Epithelial cell of prostate (primary cell): ENCODE results near the gene WDR53.
A peak's percentile ranks its signal among the peaks of the same experiment; 100 is the strongest.
"Not testable (repeated sequence)": the region's sequence is repeated elsewhere in the genome, so short reads cannot be mapped to it uniquely, and the experiment has no call there.

Experiments used
- DNase-seq: peaks from one replicate; pipeline ENCODE4 v3.0.0-alpha.2; 2011; ENCODE audit warnings: low read depth, low spot score
- H3K27ac ChIP-seq: fragments of 450-650 bp; 2 replicates; pipeline ENCODE4 v1.5.1; 2017; ENCODE audit warnings: mild to moderate bottlenecking

Gene WDR53

GRCh38 chr3:196563721-196564225 is 4.6 kb downstream of the WDR53 start:
- peak overlapping the region; percentile 86 for H3K27ac ChIP-seq
- DNase-seq, result no peak

- H3K27ac ChIP-seq, result peak overlapping the region; percentile 45
- no peak for DNase-seq
Observed at GRCh38 chr3:196559826-196560225, 8.5 kb downstream of the WDR53 start.

- no peak overlapping the region for H3K27ac ChIP-seq
- no peak for DNase-seq
Observed at GRCh38 chr3:196558476-196558875, 9.9 kb downstream of the WDR53 start.

GRCh38 chr3:196557236-196557635 is 11.1 kb downstream of the WDR53 start:
- no peak for DNase-seq
- no peak overlapping the region for H3K27ac ChIP-seq

GRCh38 chr3:196555295-196555694 is 13.1 kb downstream of the WDR53 start:
- no peak overlapping the region for H3K27ac ChIP-seq
- DNase-seq, result no peak

- no peak for DNase-seq
- H3K27ac ChIP-seq, result no peak overlapping the region
Observed at GRCh38 chr3:196554205-196554604, 14.1 kb downstream of the WDR53 start.

- DNase-seq, result no peak
- no peak overlapping the region for H3K27ac ChIP-seq
Observed at GRCh38 chr3:196553551-196553950, 14.8 kb downstream of the WDR53 start.

- no peak for DNase-seq
- H3K27ac ChIP-seq, result no peak overlapping the region
Observed at GRCh38 chr3:196552253-196552652, 16.1 kb downstream of the WDR53 start.

GRCh38 chr3:196550172-196550571 is 18.2 kb downstream of the WDR53 start:
- not testable (repeated sequence) for DNase-seq

GRCh38 chr3:196549312-196549711 is 19.0 kb downstream of the WDR53 start:
- DNase-seq, H3K27ac ChIP-seq: not testable (repeated sequence)

More at GRCh38 chr3:196550172-196550571, 18.2 kb downstream of the WDR53 start:
- not testable (repeated sequence) for H3K27ac ChIP-seq

GRCh38 chr3:196547067-196547466 is 21.3 kb downstream of the WDR53 start:
- DNase-seq, result no peak
- H3K27ac ChIP-seq, result no peak overlapping the region

GRCh38 chr3:196546537-196546936 is 21.8 kb downstream of the WDR53 start:
- DNase-seq, result no peak
- H3K27ac ChIP-seq, result no peak overlapping the region

- no peak for DNase-seq
- H3K27ac ChIP-seq, result no peak overlapping the region
Observed at GRCh38 chr3:196544491-196544992, 23.8 kb downstream of the WDR53 start.

GRCh38 chr3:196541684-196542445 is 26.5 kb downstream of the WDR53 start:
- DNase-seq, result no peak
- no peak overlapping the region for H3K27ac ChIP-seq

- H3K27ac ChIP-seq, result peak overlapping the region; percentile 64
- DNase-seq, result peak; percentile 83
Observed at GRCh38 chr3:196537319-196537984, 30.9 kb downstream of the WDR53 start.

- H3K27ac ChIP-seq, result no peak overlapping the region
- no peak for DNase-seq
Observed at GRCh38 chr3:196533260-196533681, 35.1 kb downstream of the WDR53 start.

GRCh38 chr3:196531418-196531817 is 36.9 kb downstream of the WDR53 start:
- DNase-seq, result no peak
- no peak overlapping the region for H3K27ac ChIP-seq

- no peak for DNase-seq
- H3K27ac ChIP-seq, result no peak overlapping the region
Observed at GRCh38 chr3:196528639-196529233, 39.6 kb downstream of the WDR53 start.

- DNase-seq, result no peak
- no peak overlapping the region for H3K27ac ChIP-seq
Observed at GRCh38 chr3:196525141-196525540, 43.2 kb downstream of the WDR53 start.

GRCh38 chr3:196524527-196524926 is 43.8 kb downstream of the WDR53 start:
- no peak for DNase-seq
- H3K27ac ChIP-seq, result no peak overlapping the region

- DNase-seq, result no peak
- no peak overlapping the region for H3K27ac ChIP-seq
Observed at GRCh38 chr3:196523841-196524240, 44.5 kb downstream of the WDR53 start.
